ENCODE results near the gene PLA2G6. TPM values are rescaled to one million over a fixed set of nuclear protein-coding genes. Genes with fewer than 3 reads are reported as not detected.

The PLA2G6 gene
- total RNA-seq, 5 donors from 2014 or later (not counting 1 experiment from before 2014, with no cell fraction given): 93.6 to 197 (median 162) TPM

DNA sequence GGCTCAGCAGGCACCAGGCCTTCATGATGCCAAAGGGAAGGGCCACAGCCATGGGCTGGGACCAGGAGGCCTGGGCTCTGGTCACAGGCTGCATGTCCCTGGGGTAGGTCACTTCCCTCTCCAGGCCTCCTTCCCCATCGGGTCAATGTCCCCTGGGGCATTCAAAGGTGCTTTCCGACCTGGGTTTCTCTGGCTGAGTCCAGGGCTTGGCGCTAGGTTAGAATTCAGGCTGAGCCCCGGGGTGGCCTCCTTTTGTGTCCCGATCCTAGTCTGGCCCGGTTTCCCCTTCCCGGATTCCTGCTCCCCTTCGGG, 32.3 kb upstream of the PLA2G6 start:
- Mint-ChIP-seq H3K9me3 (no peaks in the 10 kb centered on the region), H3K36me3 (no peaks in the 10 kb centered on the region), H3K27me3 (no peaks in the 10 kb centered on the region), H3K4me3 (peak overlapping the region; percentile 53 to 62 (median 60)), H3K27ac (peak overlapping the region in 1 of 2 donors; percentile 6), H3K4me1 (peaks cover 22 to 33% (median 29%) of the 10 kb centered on the region in 3 donors)
- peak overlapping the region; percentile 34 for H3K27ac ChIP-seq (ENCODE audit: low read length)
- ATAC-seq (replicated peaks in 1 of 4) (no peak), DNase-seq (no peak)
- no peaks in the 10 kb centered on the region for H3K27me3 ChIP-seq (replicated peaks in 1 of 2; ENCODE audit: control insufficient read depth in 2 of 2, extremely low read depth in 1 of 2, insufficient read depth in 2 of 2, low read length in 1 of 2)
- H3K36me3 ChIP-seq (ENCODE audit: control insufficient read depth in 2 of 2, extremely low read depth in 1 of 2, insufficient read depth in 1 of 2, low read length in 1 of 2): no peaks in the 10 kb centered on the region
- POLR2A ChIA-PET: interaction anchor here in 1 of 2 donors (0.5 to 1.3 kb wide), 2 partner anchors 12 to 909 kb away, joined by 4 to 8 read pairs; partner anchors contain the start of gene MAFF
- H3K4me3 ChIP-seq (ENCODE audit: control insufficient read depth in 1 of 2, extremely low read depth in 1 of 2, low read length in 1 of 2): peak overlapping the region; percentile 36 to 56
- peaks cover 2 to 30% of the 10 kb centered on the region in 2 experiments for H3K4me1 ChIP-seq (ENCODE audit: control insufficient read depth in 1 of 2, extremely low read depth in 1 of 2, insufficient read depth in 2 of 2, low read length in 2 of 2)
- H3K9me3 ChIP-seq: no peaks in the 10 kb centered on the region
- WGBS (ENCODE audit: insufficient coverage): 48% methylated on average over 7 of the region's 8 CpGs
- CTCF ChIA-PET: interaction anchor here in 1 of 2 donors (1.0 kb wide), 1 partner anchor 162 kb away, joined by 3 read pairs; no protein-coding TSS in a partner anchor

DNA sequence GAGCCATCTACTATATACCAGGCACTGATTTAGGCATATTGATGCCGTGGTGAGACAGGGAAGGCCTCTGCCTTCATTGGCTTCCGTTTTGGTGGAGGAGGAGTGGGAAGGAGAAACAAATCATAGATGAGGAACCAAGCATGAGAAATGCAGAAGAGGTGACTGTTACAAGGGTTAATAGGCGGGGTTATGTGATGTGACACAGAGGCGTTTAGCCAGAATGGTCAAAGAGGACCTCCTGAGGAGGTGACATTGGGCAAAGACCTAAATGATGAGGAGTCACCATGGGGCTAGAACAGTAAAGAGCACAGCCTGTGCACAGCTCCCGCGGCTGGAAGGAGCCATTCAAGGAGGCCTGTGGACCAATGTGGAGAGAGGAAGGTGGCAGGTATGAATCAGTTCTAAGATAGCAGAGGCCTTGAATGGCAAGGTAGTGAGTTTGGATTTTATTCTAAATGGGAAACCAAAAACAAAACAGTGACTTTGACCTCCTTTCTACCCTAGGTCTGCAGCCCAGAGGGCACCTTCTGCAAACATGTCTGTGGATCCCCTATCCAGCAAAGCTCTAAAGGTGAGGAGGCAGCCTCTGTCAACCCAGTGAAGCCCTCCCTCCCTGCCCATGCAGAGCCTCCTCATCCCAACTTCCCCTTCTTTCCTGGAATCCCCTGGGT, 31.8 kb upstream of the PLA2G6 start:
- H3K27ac Mint-ChIP-seq: peak overlapping the region in 1 of 2 donors; percentile 6
- Histone ChIP-seq H3K36me3 (ENCODE audit: control insufficient read depth in 2 of 2, extremely low read depth in 1 of 2, insufficient read depth in 1 of 2, low read length in 1 of 2) (no peaks in the 10 kb centered on the region), H3K4me1 (ENCODE audit: control insufficient read depth in 1 of 2, extremely low read depth in 1 of 2, insufficient read depth in 2 of 2, low read length in 2 of 2) (peaks cover 2 to 25% of the 10 kb centered on the region in 2 experiments), H3K4me3 (ENCODE audit: control insufficient read depth in 1 of 2, extremely low read depth in 1 of 2, low read length in 1 of 2) (no peak overlapping the region), H3K27ac (ENCODE audit: low read length) (no peak overlapping the region), H3K27me3 (replicated peaks in 1 of 2; ENCODE audit: control insufficient read depth in 2 of 2, extremely low read depth in 1 of 2, insufficient read depth in 2 of 2, low read length in 1 of 2) (no peaks in the 10 kb centered on the region), H3K9me3 (no peaks in the 10 kb centered on the region)
- POLR2A ChIA-PET: no interaction called here
- no peaks in the 10 kb centered on the region for H3K27me3 Mint-ChIP-seq
- ATAC-seq (replicated peaks in 1 of 4) (no peak), DNase-seq (no peak)
- 96% methylated on average over 4 of the region's 6 CpGs for WGBS (ENCODE audit: insufficient coverage)
- peaks cover 22 to 28% (median 25%) of the 10 kb centered on the region in 3 donors for H3K4me1 Mint-ChIP-seq
- no peaks in the 10 kb centered on the region for H3K36me3 Mint-ChIP-seq
- CTCF ChIA-PET: interaction anchor here in 1 of 2 donors (0.7 to 0.8 kb wide), 2 partner anchors 11 to 503 kb away, joined by 3 read pairs; no protein-coding TSS in a partner anchor
- peak overlapping the region in 2 of 3 donors; percentile 28 to 43 for H3K4me3 Mint-ChIP-seq
- no peaks in the 10 kb centered on the region for H3K9me3 Mint-ChIP-seq

DNA sequence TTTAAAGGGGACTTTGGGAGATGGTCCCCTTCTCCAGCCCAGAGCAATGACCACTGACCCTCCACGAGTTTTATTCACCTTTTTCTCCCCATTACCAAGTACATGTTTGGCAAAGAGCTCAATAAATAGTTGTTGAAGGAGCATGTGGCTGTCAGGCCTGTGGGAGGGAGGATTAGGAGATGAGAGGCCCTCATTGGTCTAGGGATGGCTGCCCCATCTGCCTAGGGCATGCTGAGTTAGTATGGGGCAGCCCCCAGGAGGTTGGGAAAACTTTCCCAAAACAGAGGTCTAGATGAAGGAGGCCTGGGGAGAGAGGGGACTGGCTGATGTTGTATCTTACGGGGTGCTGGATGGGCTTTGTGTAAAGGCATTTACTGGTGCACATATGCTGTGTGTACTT, 30.8 kb upstream of the PLA2G6 start:
- ATAC-seq (replicated peaks in 1 of 4): no peak
- no peak overlapping the region for H3K4me3 ChIP-seq (ENCODE audit: control insufficient read depth in 1 of 2, extremely low read depth in 1 of 2, low read length in 1 of 2)
- Mint-ChIP-seq H3K4me1 (peaks cover 17 to 22% (median 21%) of the 10 kb centered on the region in 3 donors), H3K36me3 (no peaks in the 10 kb centered on the region), H3K9me3 (no peaks in the 10 kb centered on the region), H3K27me3 (no peaks in the 10 kb centered on the region), H3K4me3 (peak overlapping the region in 1 of 3 donors; percentile 22), H3K27ac (peak overlapping the region in 1 of 2 donors; percentile 69)
- H3K27me3 ChIP-seq (replicated peaks in 1 of 2; ENCODE audit: control insufficient read depth in 2 of 2, extremely low read depth in 1 of 2, insufficient read depth in 2 of 2, low read length in 1 of 2): no peaks in the 10 kb centered on the region
- ChIA-PET CTCF (interaction anchor here in 1 of 2 donors (0.7 kb wide), 1 partner anchor 502 kb away, joined by 3 read pairs; no protein-coding TSS in a partner anchor), POLR2A (no interaction called here)
- no peaks in the 10 kb centered on the region for H3K36me3 ChIP-seq (ENCODE audit: control insufficient read depth in 2 of 2, extremely low read depth in 1 of 2, insufficient read depth in 1 of 2, low read length in 1 of 2)
- H3K27ac ChIP-seq (ENCODE audit: low read length): no peak overlapping the region
- 100% methylated on average over 1 of the region's 2 CpGs for whole genome bisulfite sequencing (ENCODE audit: insufficient coverage)
- no peaks in the 10 kb centered on the region for H3K9me3 ChIP-seq
- no peak for DNase-seq
- peaks cover 2 to 17% of the 10 kb centered on the region in 2 experiments for H3K4me1 ChIP-seq (ENCODE audit: control insufficient read depth in 1 of 2, extremely low read depth in 1 of 2, insufficient read depth in 2 of 2, low read length in 2 of 2)

DNA sequence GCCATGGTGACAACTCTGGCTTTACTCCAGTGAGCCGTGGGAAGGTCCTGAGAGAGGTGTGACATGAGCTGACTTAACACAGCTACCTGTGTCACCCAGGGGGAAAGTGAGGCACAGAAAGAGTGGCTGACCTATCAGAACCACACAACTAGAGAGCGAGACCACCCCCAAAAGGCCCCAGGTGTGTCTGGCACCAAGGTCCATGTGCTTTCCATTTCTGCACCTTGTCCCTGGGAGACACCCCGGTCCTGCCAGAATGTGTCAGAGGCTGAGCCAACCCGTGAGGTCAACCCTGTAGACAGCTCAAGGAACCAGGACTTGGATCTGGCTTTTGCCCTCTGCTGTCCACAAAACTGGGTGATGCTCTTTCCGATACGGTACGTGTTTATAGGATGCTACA, 29.9 kb upstream of the PLA2G6 start:
- Histone ChIP-seq H3K27me3 (replicated peaks in 1 of 2; ENCODE audit: control insufficient read depth in 2 of 2, extremely low read depth in 1 of 2, insufficient read depth in 2 of 2, low read length in 1 of 2) (no peaks in the 10 kb centered on the region), H3K36me3 (ENCODE audit: control insufficient read depth in 2 of 2, extremely low read depth in 1 of 2, insufficient read depth in 1 of 2, low read length in 1 of 2) (no peaks in the 10 kb centered on the region), H3K27ac (ENCODE audit: low read length) (no peak overlapping the region), H3K4me1 (ENCODE audit: control insufficient read depth in 1 of 2, extremely low read depth in 1 of 2, insufficient read depth in 2 of 2, low read length in 2 of 2) (peaks cover 2 to 17% of the 10 kb centered on the region in 2 experiments), H3K4me3 (ENCODE audit: control insufficient read depth in 1 of 2, extremely low read depth in 1 of 2, low read length in 1 of 2) (no peak overlapping the region), H3K9me3 (no peaks in the 10 kb centered on the region)
- Mint-ChIP-seq H3K27ac (no peak overlapping the region), H3K27me3 (no peaks in the 10 kb centered on the region), H3K4me1 (peaks cover 17 to 22% (median 21%) of the 10 kb centered on the region in 3 donors), H3K36me3 (no peaks in the 10 kb centered on the region), H3K4me3 (no peak overlapping the region), H3K9me3 (no peaks in the 10 kb centered on the region)
- DNase-seq (no peak), ATAC-seq (replicated peaks in 1 of 4) (no peak)
- ChIA-PET POLR2A (no interaction called here), CTCF (no interaction called here)
- 92% methylated on average over 3 of the region's 7 CpGs for WGBS (ENCODE audit: insufficient coverage)

DNA sequence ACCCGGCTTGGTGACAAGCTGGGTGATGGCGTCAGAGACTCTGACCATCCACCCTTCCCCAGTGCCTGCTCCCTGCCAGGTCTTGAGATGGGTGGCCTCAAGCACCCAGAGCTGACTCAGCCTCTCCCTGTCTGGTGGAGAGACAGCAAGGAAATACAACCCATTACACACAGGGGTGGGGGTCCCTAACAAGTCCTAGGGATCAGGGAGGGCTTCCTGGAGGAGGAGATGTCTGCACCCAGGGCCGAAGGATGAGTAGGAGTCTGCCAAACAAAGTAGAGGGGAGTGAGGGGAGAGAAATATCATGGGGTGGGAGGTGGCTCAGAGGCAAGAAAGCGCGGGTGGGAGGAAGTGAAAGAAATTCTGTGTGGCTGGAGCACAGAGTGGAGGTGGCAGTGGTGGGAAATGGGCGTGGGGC, 26.9 kb upstream of the PLA2G6 start:
- H3K36me3 ChIP-seq (ENCODE audit: control insufficient read depth in 2 of 2, extremely low read depth in 1 of 2, insufficient read depth in 1 of 2, low read length in 1 of 2): no peaks in the 10 kb centered on the region
- no peaks in the 10 kb centered on the region for H3K9me3 ChIP-seq
- ATAC-seq (replicated peaks in 1 of 4): no peak
- H3K27me3 Mint-ChIP-seq: no peaks in the 10 kb centered on the region
- POLR2A ChIA-PET: no interaction called here
- CTCF ChIA-PET: no interaction called here
- no peak overlapping the region for H3K27ac ChIP-seq (ENCODE audit: low read length)
- no peaks in the 10 kb centered on the region for H3K27me3 ChIP-seq (replicated peaks in 1 of 2; ENCODE audit: control insufficient read depth in 2 of 2, extremely low read depth in 1 of 2, insufficient read depth in 2 of 2, low read length in 1 of 2)
- H3K4me3 Mint-ChIP-seq: no peak overlapping the region
- no peaks in the 10 kb centered on the region for H3K9me3 Mint-ChIP-seq
- H3K27ac Mint-ChIP-seq: no peak overlapping the region
- no peaks in the 10 kb centered on the region for H3K36me3 Mint-ChIP-seq
- peaks cover 0 to 20% of the 10 kb centered on the region in 2 experiments for H3K4me1 ChIP-seq (ENCODE audit: control insufficient read depth in 1 of 2, extremely low read depth in 1 of 2, insufficient read depth in 2 of 2, low read length in 2 of 2)
- H3K4me1 Mint-ChIP-seq: peaks cover 19 to 25% (median 23%) of the 10 kb centered on the region in 3 donors
- DNase-seq: no peak
- 69% methylated on average over 5 of the region's 6 CpGs for WGBS (ENCODE audit: insufficient coverage)
- H3K4me3 ChIP-seq (ENCODE audit: control insufficient read depth in 1 of 2, extremely low read depth in 1 of 2, low read length in 1 of 2): no peak overlapping the region

DNA sequence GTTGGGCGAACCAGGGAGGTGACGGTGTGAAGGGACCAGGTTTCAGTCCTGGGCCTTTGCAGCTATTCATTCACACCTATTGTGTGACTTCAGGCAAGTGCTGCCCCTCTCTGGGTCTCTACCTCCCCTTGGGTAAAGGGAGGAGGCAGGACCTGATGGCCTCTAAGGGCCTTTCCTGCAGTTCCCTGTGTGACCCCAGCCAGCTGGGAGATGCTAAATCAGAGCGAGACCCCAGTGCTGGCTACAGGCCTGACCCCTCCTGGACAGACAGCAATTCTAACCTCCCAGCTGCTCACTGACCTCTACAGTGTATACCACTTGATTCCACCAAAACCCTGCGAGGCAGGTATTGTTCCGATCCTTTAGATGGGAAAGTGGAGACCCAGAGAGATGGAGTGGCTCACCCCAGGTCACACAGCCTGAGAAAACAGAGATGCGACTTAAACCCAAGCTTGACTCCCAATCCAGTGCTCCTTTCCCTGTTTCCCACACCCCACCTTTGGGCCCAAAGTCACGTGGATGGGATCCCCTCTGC, 26.3 kb upstream of the PLA2G6 start:
- H3K36me3 Mint-ChIP-seq: no peaks in the 10 kb centered on the region
- CTCF ChIA-PET: interaction anchor here in 1 of 2 donors (0.6 kb wide), 1 partner anchor 106 kb away, joined by 3 read pairs; no protein-coding TSS in a partner anchor
- peaks cover 1 to 22% of the 10 kb centered on the region in 2 experiments for H3K4me1 ChIP-seq (ENCODE audit: control insufficient read depth in 1 of 2, extremely low read depth in 1 of 2, insufficient read depth in 2 of 2, low read length in 2 of 2)
- no peaks in the 10 kb centered on the region for H3K9me3 Mint-ChIP-seq
- WGBS (ENCODE audit: insufficient coverage): 100% methylated on average over 2 of the region's 7 CpGs
- POLR2A ChIA-PET: interaction anchor here (0.6 to 0.7 kb wide), 3 partner anchors 93 to 606 kb away, joined by 5 to 12 read pairs (median 6); no protein-coding TSS in a partner anchor
- no peak for ATAC-seq (replicated peaks in 1 of 4)
- no peaks in the 10 kb centered on the region for H3K9me3 ChIP-seq
- peaks cover 18 to 25% (median 19%) of the 10 kb centered on the region in 3 donors for H3K4me1 Mint-ChIP-seq
- no peaks in the 10 kb centered on the region for H3K36me3 ChIP-seq (ENCODE audit: control insufficient read depth in 2 of 2, extremely low read depth in 1 of 2, insufficient read depth in 1 of 2, low read length in 1 of 2)
- no peak overlapping the region for H3K27ac Mint-ChIP-seq
- DNase-seq: no peak
- H3K27ac ChIP-seq (ENCODE audit: low read length): no peak overlapping the region
- no peaks in the 10 kb centered on the region for H3K27me3 Mint-ChIP-seq
- no peak overlapping the region for H3K4me3 ChIP-seq (ENCODE audit: control insufficient read depth in 1 of 2, extremely low read depth in 1 of 2, low read length in 1 of 2)
- H3K4me3 Mint-ChIP-seq: no peak overlapping the region
- no peaks in the 10 kb centered on the region for H3K27me3 ChIP-seq (replicated peaks in 1 of 2; ENCODE audit: control insufficient read depth in 2 of 2, extremely low read depth in 1 of 2, insufficient read depth in 2 of 2, low read length in 1 of 2)
